Measurements from ENCODE around the gene MTMR3. TPM values are rescaled to one million over a fixed set of nuclear protein-coding genes. Genes with fewer than 3 reads are reported as not detected.

MTMR3 gene
- total RNA-seq, 1 experiment from 2014 or later: 27.0 TPM

DNA sequence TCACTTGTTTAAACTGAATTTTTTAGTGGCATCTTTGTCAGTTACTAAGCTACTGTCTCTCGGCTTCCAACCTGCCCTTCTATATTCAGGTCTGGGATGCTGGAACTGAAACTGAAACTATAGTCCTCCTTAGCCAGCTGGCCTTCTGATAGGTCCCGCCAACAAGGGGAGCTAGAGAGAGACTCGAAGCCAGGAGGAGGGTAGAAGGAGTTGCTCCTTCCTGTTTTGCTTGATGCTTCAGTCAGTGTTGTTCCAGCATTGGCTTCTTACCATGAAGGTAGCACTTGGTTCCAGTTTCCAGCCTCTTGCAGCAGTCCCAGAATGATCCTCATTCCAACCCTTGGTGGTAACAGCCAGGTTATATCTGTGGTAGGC, 164.4 kb downstream of the MTMR3 start:
- Histone ChIP-seq H3K4me3 (replicated peaks in 1 of 2; ENCODE audit: low read depth in 1 of 2, low read length in 2 of 2) (no peak overlapping the region), H3K4me1 (ENCODE audit: control insufficient read depth in 1 of 2, insufficient read depth in 2 of 2, low read length in 2 of 2) (peaks cover 21 to 27% of the 10 kb centered on the region in 2 experiments), H3K79me2 (ENCODE audit: insufficient read depth, low read length) (no peaks in the 10 kb centered on the region), H3K36me3 (ENCODE audit: control insufficient read depth in 1 of 2, insufficient read depth in 2 of 2, low read length in 2 of 2) (no peaks in the 10 kb centered on the region), H3K9me2 (ENCODE audit: insufficient read depth) (no peaks in the 10 kb centered on the region), H2AFZ (ENCODE audit: low read depth, low read length, poor library complexity, severe bottlenecking) (no peak overlapping the region), H3K9ac (ENCODE audit: low read length) (no peak overlapping the region), H3K27ac (ENCODE audit: low read depth, low read length) (no peak overlapping the region), H3K4me2 (ENCODE audit: low read length) (no peak overlapping the region), H4K20me1 (ENCODE audit: insufficient read depth) (no peaks in the 10 kb centered on the region), H3K27me3 (ENCODE audit: insufficient read depth, low read length) (no peaks in the 10 kb centered on the region), H3K9me3 (ENCODE audit: control insufficient read depth in 1 of 2, insufficient read depth in 1 of 2, low read depth in 1 of 2, low read length in 2 of 2) (no peaks in the 10 kb centered on the region)
- intact Hi-C loops (cut with micrococcal nuclease): no loop called here
- RAD21 ChIA-PET (ENCODE audit: low non-redundant PET in 1 of 2, low total read pairs in 2 of 2, uncharacterized antibody in 2 of 2, unreplicated experiment in 2 of 2): no interaction called here
- TF ChIP-seq EZH2 (IDR thresholded peaks at IDR 0.05) (no peak), ZNF274 (IDR thresholded peaks at IDR 0.05; ENCODE audit: low read depth, low read length) (no peak), SP1 (IDR thresholded peaks at IDR 0.05; ENCODE audit: low read depth) (no peak), ELF1 (IDR thresholded peaks at IDR 0.05; ENCODE audit: borderline replicate concordance, low read depth) (no peak), EGR1 (IDR thresholded peaks at IDR 0.05; ENCODE audit: low read depth) (no peak), SRF (IDR thresholded peaks at IDR 0.05; ENCODE audit: low read depth) (no peak), ZFX (IDR thresholded peaks at IDR 0.05) (no peak), YY1 (IDR thresholded peaks at IDR 0.05; ENCODE audit: extremely low read depth, insufficient replicate concordance, low read depth, low read length) (no peak), TCF7L2 (IDR thresholded peaks at IDR 0.05; ENCODE audit: borderline replicate concordance, extremely low read depth, insufficient read depth, insufficient read length) (no peak), SIN3A (IDR thresholded peaks at IDR 0.05; ENCODE audit: low read depth) (no peak), RAD21 (IDR thresholded peaks at IDR 0.05; ENCODE audit: low read depth) (no peak), EZH2phosphoT487 (IDR thresholded peaks at IDR 0.05; ENCODE audit: borderline replicate concordance) (no peak), CEBPB (IDR thresholded peaks at IDR 0.05; ENCODE audit: low read depth) (no peak), FOSL1 (IDR thresholded peaks at IDR 0.05; ENCODE audit: low read depth) (no peak), POLR2AphosphoS5 (IDR thresholded peaks at IDR 0.05; ENCODE audit: low read depth, low read length) (no peak)
- TF ChIP-seq, protein P1, sequence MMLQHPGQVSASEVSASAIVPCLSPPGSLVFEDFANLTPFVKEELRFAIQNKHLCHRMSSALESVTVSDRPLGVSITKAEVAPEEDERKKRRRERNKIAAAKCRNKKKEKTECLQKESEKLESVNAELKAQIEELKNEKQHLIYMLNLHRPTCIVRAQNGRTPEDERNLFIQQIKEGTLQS (IDR thresholded peaks at IDR 0.05): no peak
- TF ChIP-seq, protein P2, sequence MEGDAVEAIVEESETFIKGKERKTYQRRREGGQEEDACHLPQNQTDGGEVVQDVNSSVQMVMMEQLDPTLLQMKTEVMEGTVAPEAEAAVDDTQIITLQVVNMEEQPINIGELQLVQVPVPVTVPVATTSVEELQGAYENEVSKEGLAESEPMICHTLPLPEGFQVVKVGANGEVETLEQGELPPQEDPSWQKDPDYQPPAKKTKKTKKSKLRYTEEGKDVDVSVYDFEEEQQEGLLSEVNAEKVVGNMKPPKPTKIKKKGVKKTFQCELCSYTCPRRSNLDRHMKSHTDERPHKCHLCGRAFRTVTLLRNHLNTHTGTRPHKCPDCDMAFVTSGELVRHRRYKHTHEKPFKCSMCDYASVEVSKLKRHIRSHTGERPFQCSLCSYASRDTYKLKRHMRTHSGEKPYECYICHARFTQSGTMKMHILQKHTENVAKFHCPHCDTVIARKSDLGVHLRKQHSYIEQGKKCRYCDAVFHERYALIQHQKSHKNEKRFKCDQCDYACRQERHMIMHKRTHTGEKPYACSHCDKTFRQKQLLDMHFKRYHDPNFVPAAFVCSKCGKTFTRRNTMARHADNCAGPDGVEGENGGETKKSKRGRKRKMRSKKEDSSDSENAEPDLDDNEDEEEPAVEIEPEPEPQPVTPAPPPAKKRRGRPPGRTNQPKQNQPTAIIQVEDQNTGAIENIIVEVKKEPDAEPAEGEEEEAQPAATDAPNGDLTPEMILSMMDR (IDR thresholded peaks at IDR 0.05 in 2 of 3, conservative IDR thresholded peaks at IDR 0.05 in 1 of 3; ENCODE audit: borderline replicate concordance in 1 of 3, insufficient read depth in 1 of 3, low read depth in 2 of 3, low read length in 2 of 3): no peak
- TF ChIP-seq, protein P3, sequence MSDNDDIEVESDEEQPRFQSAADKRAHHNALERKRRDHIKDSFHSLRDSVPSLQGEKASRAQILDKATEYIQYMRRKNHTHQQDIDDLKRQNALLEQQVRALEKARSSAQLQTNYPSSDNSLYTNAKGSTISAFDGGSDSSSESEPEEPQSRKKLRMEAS (IDR thresholded peaks at IDR 0.05): no peak
- TF ChIP-seq, protein P4, sequence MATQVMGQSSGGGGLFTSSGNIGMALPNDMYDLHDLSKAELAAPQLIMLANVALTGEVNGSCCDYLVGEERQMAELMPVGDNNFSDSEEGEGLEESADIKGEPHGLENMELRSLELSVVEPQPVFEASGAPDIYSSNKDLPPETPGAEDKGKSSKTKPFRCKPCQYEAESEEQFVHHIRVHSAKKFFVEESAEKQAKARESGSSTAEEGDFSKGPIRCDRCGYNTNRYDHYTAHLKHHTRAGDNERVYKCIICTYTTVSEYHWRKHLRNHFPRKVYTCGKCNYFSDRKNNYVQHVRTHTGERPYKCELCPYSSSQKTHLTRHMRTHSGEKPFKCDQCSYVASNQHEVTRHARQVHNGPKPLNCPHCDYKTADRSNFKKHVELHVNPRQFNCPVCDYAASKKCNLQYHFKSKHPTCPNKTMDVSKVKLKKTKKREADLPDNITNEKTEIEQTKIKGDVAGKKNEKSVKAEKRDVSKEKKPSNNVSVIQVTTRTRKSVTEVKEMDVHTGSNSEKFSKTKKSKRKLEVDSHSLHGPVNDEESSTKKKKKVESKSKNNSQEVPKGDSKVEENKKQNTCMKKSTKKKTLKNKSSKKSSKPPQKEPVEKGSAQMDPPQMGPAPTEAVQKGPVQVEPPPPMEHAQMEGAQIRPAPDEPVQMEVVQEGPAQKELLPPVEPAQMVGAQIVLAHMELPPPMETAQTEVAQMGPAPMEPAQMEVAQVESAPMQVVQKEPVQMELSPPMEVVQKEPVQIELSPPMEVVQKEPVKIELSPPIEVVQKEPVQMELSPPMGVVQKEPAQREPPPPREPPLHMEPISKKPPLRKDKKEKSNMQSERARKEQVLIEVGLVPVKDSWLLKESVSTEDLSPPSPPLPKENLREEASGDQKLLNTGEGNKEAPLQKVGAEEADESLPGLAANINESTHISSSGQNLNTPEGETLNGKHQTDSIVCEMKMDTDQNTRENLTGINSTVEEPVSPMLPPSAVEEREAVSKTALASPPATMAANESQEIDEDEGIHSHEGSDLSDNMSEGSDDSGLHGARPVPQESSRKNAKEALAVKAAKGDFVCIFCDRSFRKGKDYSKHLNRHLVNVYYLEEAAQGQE (IDR thresholded peaks at IDR 0.05; ENCODE audit: low read depth): no peak
- TF ChIP-seq, protein P5, sequence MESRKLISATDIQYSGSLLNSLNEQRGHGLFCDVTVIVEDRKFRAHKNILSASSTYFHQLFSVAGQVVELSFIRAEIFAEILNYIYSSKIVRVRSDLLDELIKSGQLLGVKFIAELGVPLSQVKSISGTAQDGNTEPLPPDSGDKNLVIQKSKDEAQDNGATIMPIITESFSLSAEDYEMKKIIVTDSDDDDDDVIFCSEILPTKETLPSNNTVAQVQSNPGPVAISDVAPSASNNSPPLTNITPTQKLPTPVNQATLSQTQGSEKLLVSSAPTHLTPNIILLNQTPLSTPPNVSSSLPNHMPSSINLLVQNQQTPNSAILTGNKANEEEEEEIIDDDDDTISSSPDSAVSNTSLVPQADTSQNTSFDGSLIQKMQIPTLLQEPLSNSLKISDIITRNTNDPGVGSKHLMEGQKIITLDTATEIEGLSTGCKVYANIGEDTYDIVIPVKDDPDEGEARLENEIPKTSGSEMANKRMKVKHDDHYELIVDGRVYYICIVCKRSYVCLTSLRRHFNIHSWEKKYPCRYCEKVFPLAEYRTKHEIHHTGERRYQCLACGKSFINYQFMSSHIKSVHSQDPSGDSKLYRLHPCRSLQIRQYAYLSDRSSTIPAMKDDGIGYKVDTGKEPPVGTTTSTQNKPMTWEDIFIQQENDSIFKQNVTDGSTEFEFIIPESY (IDR thresholded peaks at IDR 0.05; ENCODE audit: extremely low read depth, insufficient replicate concordance, low read length): no peak
- no TSS peak for BruUV-seq (replicated peaks)
- POLR2A ChIA-PET: no interaction called here
- DNase-seq (ENCODE audit: low read depth, low spot score): no peak
- CTCF ChIA-PET: no interaction called here
- ATAC-seq: no peak

All from HCT116 (cell line).